ENCODE measurements around the gene ABHD10.
"Not testable (repeated sequence)": the region's sequence is repeated elsewhere in the genome, so short reads cannot be mapped to it uniquely, and the experiment has no call there.

Gene ABHD10

GRCh38 chr3:112037194-112037593 is 58.4 kb downstream of the ABHD10 start:
- not testable (repeated sequence) for DNase-seq

DNA sequence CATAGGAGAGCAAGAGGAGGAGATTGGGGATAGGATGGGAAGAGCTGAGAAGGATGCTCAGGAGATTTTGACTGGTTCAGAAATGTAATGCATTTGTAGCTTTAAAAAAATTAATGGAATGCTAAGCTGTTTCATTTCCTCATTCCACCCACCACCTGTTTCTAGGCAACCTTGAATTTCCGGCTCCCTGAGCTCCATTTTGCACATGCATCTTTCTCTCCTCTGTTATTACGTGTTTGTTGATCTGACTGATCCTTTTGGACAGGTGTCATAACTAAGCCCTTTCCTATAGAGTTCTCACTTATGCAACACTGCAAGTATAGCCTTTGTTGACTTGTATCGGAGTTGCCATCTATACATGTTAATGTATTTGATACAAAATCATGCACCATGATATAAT is 60.0 kb downstream of the ABHD10 start:
- peak; percentile 38 for DNase-seq

DNA sequence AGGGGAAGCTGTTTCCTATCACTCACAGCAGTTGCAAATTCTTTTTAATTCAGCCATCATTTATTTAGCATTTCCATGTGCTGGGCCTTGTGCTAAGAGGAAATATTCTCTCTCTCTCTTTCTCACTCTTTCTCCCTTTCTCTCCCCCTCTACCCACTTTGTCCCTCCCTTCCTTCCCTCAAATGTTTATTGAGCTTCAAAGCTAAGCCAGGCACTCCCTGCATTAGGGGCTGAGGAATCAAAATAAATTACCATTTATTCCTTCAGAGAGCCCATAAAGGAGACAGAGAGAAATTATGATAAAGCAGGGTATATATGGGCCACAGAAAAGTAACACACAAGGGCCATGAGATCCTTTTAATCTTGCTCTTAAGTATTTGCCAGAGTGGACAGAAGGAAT is 62.5 kb downstream of the ABHD10 start:
- no peak for DNase-seq

GRCh38 chr3:112042842-112043280 is 64.0 kb downstream of the ABHD10 start:
- DNase-seq = peak; percentile 99
